Naive thymus-derived CD4-positive, alpha-beta T cell (primary cell): ENCODE results near the gene CDYL. TPM values are rescaled to one million over a fixed set of nuclear protein-coding genes. Genes with fewer than 3 reads are reported as not detected.

ENCODE experiments used
- ATAC-seq: fragments of 150-1000 bp; cut with Tn5 transposase; 2 replicates; pipeline ENCODE4 v1.10.0; 2021; ENCODE audit warnings: mild to moderate bottlenecking, moderate library complexity
- CTCF ChIA-PET: fragments of 350-600 bp; sonication (Branson Sonifier 250); formaldehyde crosslinking; loops from one replicate; lab custom pipeline; 2021; ENCODE audit warnings: antibody characterized with exemption; lab: Charles Lee
- POLR2A ChIA-PET: fragments of 350-600 bp; sonication (Branson Sonifier 250); formaldehyde crosslinking; loops from one replicate; lab custom pipeline; 2021; ENCODE audit warnings: antibody characterized with exemption, inconsistent platforms; lab: Charles Lee
- DNase-seq, 9 donors: peaks; one replicate each; pipeline versions ENCODE4 v3.0.0 to v3.0.0-alpha.2; 2020 to 2022; ENCODE audit warnings: mixed read lengths in 1 of 9
- H3K27ac ChIP-seq: one replicate; pipeline ENCODE4 v1.7.0; 2013; ENCODE audit warnings: mild to moderate bottlenecking, low read depth, low read length, moderate library complexity
- H3K27me3 ChIP-seq, 2 donors: one replicate each; pipeline ENCODE4 v1.7.0; 2013; ENCODE audit warnings: low read length in 2 of 2, mild to moderate bottlenecking in 2 of 2, moderate library complexity in 2 of 2; ENCODE audit not compliant: control insufficient read depth in 2 of 2, insufficient read depth in 2 of 2
- H3K36me3 ChIP-seq, 3 experiments: 1 replicate in 2 of 3; 2 replicates in 1 of 3; pipeline ENCODE4 v1.7.0; 2013; ENCODE audit warnings: low read length in 3 of 3, mild to moderate bottlenecking in 3 of 3, moderate library complexity in 1 of 3; ENCODE audit not compliant: insufficient read depth in 3 of 3, control insufficient read depth in 2 of 3
- H3K4me1 ChIP-seq, 2 donors: one replicate each; pipeline ENCODE4 v1.7.0; 2013; ENCODE audit warnings: low read length in 2 of 2, mild to moderate bottlenecking in 2 of 2, moderate library complexity in 1 of 2; ENCODE audit not compliant: control insufficient read depth in 2 of 2, insufficient read depth in 2 of 2
- H3K4me3 ChIP-seq: 2 replicates; pipeline ENCODE4 v1.7.0; 2013; ENCODE audit warnings: mild to moderate bottlenecking, low read length
- H3K9me3 ChIP-seq, 3 experiments: 1 replicate in 2 of 3; 2 replicates in 1 of 3; pipeline ENCODE4 v1.7.0; 2013; ENCODE audit warnings: low read length in 3 of 3; ENCODE audit not compliant: control insufficient read depth in 2 of 3
- H3K27ac Mint-ChIP-seq, 9 donors: one replicate each; pipeline ENCODE4 v1.8.0; 2020 to 2022; ENCODE audit warnings: mixed read lengths in 9 of 9, mild to moderate bottlenecking in 8 of 9, moderate library complexity in 5 of 9, inconsistent platforms in 2 of 9
- H3K27me3 Mint-ChIP-seq, 5 donors: one replicate each; pipeline ENCODE4 v1.8.0; 2021 to 2022; ENCODE audit warnings: mixed read lengths in 5 of 5, mild to moderate bottlenecking in 1 of 5
- H3K36me3 Mint-ChIP-seq, 5 donors: one replicate each; pipeline ENCODE4 v1.8.0; 2020 to 2022; ENCODE audit warnings: mixed read lengths in 5 of 5, mild to moderate bottlenecking in 3 of 5, inconsistent platforms in 1 of 5
- H3K4me1 Mint-ChIP-seq, 7 donors: one replicate each; pipeline ENCODE4 v1.8.0; 2020 to 2022; ENCODE audit warnings: mixed read lengths in 7 of 7, mild to moderate bottlenecking in 3 of 7, inconsistent platforms in 1 of 7
- H3K4me3 Mint-ChIP-seq, 10 donors: one replicate each; pipeline ENCODE4 v1.8.0; 2020 to 2022; ENCODE audit warnings: mild to moderate bottlenecking in 10 of 10, mixed read lengths in 10 of 10, moderate library complexity in 6 of 10, inconsistent platforms in 2 of 10
- H3K9me3 Mint-ChIP-seq, 11 donors: one replicate each; pipeline ENCODE4 v1.8.0; 2020 to 2022; ENCODE audit warnings: mixed read lengths in 11 of 11, mild to moderate bottlenecking in 4 of 11, inconsistent platforms in 1 of 11, moderate library complexity in 1 of 11
- intact Hi-C, 2 donors: fragments of 100-400 bp; cut with micrococcal nuclease; formaldehyde crosslinking; loops; one replicate each; pipeline ENCODE4 v1.15.1; 2023
- polyA plus RNA-seq, 2 donors: library from polyadenylated mRNA; unstranded; fragments of 300-500 nt; fragmentation: Illumina TruSeq; gene quantifications; one replicate each; pipeline ENCODE4 v1.2.3, GENCODE V29; 2021
- total RNA-seq, 6 experiments: library from RNA in 5 of 6; stranded (reverse) in 5 of 6; gene quantifications; 1 replicate in 5 of 6; 2 replicates in 1 of 6; pipeline ENCODE4 v1.2.3 and lab custom pipeline; 2021 to 2026

Gene CDYL
- total and polyA plus RNA-seq, 7 experiments from 2014 or later, result 3.6 to 43.3 (median 32.3) TPM

DNA sequence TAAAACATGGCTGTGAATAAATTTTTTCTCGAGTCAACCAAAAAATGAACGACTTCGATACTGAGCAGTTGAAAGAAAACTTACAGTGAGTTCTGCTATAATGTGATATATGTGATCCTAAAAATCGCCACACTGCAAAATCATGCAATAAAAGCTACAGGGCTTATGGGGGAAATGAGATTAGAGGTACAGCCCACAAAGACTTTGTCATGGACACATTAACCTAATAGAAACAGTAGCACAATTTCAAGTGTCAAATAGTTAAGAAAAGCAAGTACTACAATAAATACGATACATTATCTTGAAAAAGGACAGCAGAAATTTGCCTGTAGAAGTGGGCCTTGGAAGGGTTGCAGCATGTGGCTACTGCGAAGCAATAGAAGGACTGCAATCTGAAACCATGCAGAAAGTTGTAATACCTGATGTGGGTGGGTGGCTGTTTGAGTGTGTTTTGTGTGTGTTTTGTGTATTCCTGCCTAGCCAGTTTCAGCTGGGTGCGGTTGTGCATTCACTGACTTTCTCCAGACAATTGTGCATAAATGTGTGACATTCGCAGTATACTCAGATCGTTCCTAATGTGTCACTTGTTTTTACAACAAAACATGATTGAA is 148.6 kb downstream of the CDYL start:
- no peaks in the 10 kb centered on the region for H3K36me3 ChIP-seq
- ATAC-seq (no peak), DNase-seq (no peak)
- intact Hi-C loops, result no loop called here
- H3K27ac ChIP-seq, result no peak overlapping the region
- Mint-ChIP-seq H3K27ac (no peak overlapping the region), H3K27me3 (no peaks in the 10 kb centered on the region), H3K9me3 (peaks cover 0 to 1% (median 0%) of the 10 kb centered on the region in 11 donors), H3K4me1 (peaks cover 12 to 69% (median 52%) of the 10 kb centered on the region in 7 donors), H3K36me3 (peaks cover 0 to 30% (median 15%) of the 10 kb centered on the region in 5 donors), H3K4me3 (no peak overlapping the region)
- H3K4me3 ChIP-seq, result no peak overlapping the region
- no peaks in the 10 kb centered on the region for H3K27me3 ChIP-seq
- peaks cover 0 to 4% of the 10 kb centered on the region in 2 donors for H3K4me1 ChIP-seq
- H3K9me3 ChIP-seq, result no peaks in the 10 kb centered on the region
- ChIA-PET POLR2A (no interaction called here), CTCF (no interaction called here)

DNA sequence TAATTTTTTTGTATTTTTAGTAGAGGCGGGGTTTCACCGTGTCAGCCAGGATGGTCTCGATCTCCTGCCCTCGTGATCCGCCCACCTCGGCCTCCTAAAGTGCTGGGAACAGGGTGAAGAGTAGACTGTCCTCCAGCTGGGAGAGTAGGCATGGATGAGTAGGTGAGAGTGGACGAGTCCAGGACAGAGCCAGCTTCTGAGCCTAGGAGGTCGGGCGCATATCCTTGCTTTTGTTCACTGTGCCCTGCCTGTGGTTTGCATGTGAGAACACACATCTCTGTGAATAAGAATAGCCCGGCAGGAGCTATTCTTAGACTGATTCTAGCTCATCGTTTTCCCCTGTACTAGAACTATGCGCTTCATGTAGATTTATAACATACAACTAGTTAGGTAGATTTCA is 149.4 kb downstream of the CDYL start:
- Histone ChIP-seq H3K27ac (no peak overlapping the region), H3K4me3 (no peak overlapping the region), H3K27me3 (no peaks in the 10 kb centered on the region), H3K36me3 (no peaks in the 10 kb centered on the region), H3K4me1 (peaks cover 0 to 4% of the 10 kb centered on the region in 2 donors), H3K9me3 (no peaks in the 10 kb centered on the region)
- H3K36me3 Mint-ChIP-seq, result peaks cover 0 to 28% (median 15%) of the 10 kb centered on the region in 5 donors
- no peaks in the 10 kb centered on the region for H3K27me3 Mint-ChIP-seq
- no peak overlapping the region for H3K4me3 Mint-ChIP-seq
- H3K27ac Mint-ChIP-seq, result peak overlapping the region in 1 of 9 donors; percentile 17
- CTCF ChIA-PET, result no interaction called here
- DNase-seq, result no peak
- POLR2A ChIA-PET, result no interaction called here
- peaks cover 0 to 1% (median 0%) of the 10 kb centered on the region in 11 donors for H3K9me3 Mint-ChIP-seq
- H3K4me1 Mint-ChIP-seq, result peaks cover 15 to 71% (median 53%) of the 10 kb centered on the region in 7 donors
- no peak for ATAC-seq
- intact Hi-C loops, result no loop called here

DNA sequence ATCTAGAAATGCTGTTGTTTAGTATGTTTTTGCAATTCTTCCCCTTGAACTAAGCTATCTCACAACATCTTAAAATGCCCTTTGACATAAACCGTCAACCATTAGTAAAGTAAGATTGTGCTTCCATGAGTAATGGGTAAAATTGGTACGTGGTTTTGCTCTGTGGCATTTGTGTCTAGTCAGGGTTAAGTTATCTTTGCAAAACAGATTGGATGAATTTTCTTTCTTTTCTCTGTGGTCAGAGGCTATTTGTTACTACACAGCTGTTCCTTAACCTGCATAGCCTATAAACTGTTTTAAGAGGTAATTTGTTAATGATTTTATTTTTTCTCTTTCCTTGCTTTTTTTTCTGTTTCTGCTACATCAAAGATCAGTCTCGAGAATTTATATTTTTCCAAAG is 152.2 kb downstream of the CDYL start:
- H3K27me3 Mint-ChIP-seq, result no peaks in the 10 kb centered on the region
- POLR2A ChIA-PET, result interaction anchor here (0.7 kb wide), 1 partner anchor 268 kb away, joined by 4 read pairs; no protein-coding TSS in a partner anchor

DNA sequence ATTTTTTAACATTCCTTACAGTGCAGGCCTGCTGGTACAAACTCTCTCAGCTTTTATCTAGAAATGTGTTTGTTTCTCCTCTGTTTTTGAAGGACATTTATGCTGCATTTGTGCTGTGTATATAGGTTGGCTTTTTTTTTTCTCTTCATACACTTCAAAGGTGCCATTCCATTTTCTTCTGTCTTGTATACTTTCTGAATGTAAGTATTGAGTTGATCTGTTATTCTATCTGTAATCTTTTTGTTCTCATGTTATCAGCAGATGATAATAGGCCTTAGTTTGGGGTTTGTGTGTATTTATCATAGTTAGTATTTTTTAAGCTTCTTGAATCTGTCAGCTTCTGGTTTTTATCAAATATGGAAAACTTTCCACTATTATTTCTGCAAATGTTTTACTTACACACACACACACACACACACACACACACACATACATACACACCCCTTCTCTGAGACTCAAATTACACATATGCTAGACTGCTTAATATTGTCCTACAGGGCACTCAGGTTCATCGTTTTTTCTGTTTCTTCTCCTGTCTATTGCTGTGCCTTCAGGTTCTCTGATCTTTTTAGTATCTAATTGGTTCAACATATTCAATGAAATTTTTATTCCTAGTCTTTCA is 153.0 kb downstream of the CDYL start:
- peak overlapping the region in 1 of 9 donors; percentile 45 for H3K27ac Mint-ChIP-seq
- POLR2A ChIA-PET, result no interaction called here
- no peaks in the 10 kb centered on the region for H3K9me3 ChIP-seq

More for the DNA sequence above, 152.2 kb downstream of the CDYL start:
- Mint-ChIP-seq H3K36me3 (peaks cover 0 to 26% (median 8%) of the 10 kb centered on the region in 5 donors), H3K4me1 (peaks cover 21 to 75% (median 62%) of the 10 kb centered on the region in 7 donors), H3K27ac (no peak overlapping the region), H3K9me3 (peaks cover 0 to 1% (median 0%) of the 10 kb centered on the region in 11 donors), H3K4me3 (no peak overlapping the region)
- DNase-seq, result no peak
- no peak for ATAC-seq
- H3K4me1 ChIP-seq, result peaks cover 0 to 4% of the 10 kb centered on the region in 2 donors
- CTCF ChIA-PET, result no interaction called here
- no peak overlapping the region for H3K4me3 ChIP-seq
- intact Hi-C loops, result loop anchor here in 1 of 2 donors (2.0 kb wide), 1 partner anchor 22 kb away; no protein-coding TSS in a partner anchor
- H3K36me3 ChIP-seq, result no peaks in the 10 kb centered on the region
- H3K27me3 ChIP-seq, result no peaks in the 10 kb centered on the region
- no peaks in the 10 kb centered on the region for H3K9me3 ChIP-seq
- no peak overlapping the region for H3K27ac ChIP-seq

DNA sequence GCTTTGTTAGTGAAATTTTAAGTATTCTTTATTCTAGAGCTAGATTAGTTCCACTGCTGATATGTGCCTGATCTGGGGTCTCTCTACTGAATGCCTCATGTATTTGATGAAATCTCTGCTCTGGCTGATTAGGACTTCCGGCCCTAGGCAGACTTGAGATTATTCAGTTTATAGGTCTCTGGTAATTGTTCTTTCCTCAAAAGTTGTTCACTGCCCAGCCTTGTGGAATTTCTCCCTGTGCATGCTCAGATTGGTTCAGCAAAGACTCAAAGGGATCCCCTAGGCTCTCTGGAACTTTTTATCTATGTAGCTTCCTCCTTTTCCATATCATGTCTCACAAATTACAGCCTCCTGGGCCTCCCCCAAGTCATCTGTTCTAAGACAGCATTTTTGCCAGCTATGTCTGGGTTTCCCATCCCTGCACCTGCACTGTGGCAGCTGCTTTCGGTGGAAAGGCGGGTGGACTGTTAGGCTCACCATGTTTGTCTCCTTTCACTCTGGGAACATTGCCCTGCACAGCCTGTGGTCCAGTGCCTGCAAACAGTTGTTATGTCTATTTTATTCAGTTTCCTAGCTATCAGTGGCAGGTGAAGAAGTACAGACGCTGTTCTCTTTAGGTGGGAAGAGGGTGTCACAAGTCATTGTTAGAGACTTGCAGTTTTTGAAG is 154.0 kb downstream of the CDYL start:
- intact Hi-C loops, result no loop called here
- H3K4me1 ChIP-seq, result peaks cover 0 to 4% of the 10 kb centered on the region in 2 donors
- H3K27ac Mint-ChIP-seq, result no peak overlapping the region
- H3K36me3 ChIP-seq, result peaks cover 0 to under 1% (median 0%) of the 10 kb centered on the region in 3 experiments
- no peak for ATAC-seq
- H3K9me3 ChIP-seq, result no peaks in the 10 kb centered on the region
- no peak overlapping the region for H3K27ac ChIP-seq
- peaks cover 22 to 74% (median 55%) of the 10 kb centered on the region in 7 donors for H3K4me1 Mint-ChIP-seq
- H3K36me3 Mint-ChIP-seq, result peaks cover 0 to 20% (median 3%) of the 10 kb centered on the region in 5 donors
- H3K4me3 ChIP-seq, result no peak overlapping the region
- ChIA-PET POLR2A (no interaction called here), CTCF (no interaction called here)
- no peak for DNase-seq
- H3K27me3 ChIP-seq, result no peaks in the 10 kb centered on the region
- no peaks in the 10 kb centered on the region for H3K27me3 Mint-ChIP-seq
- no peak overlapping the region for H3K4me3 Mint-ChIP-seq
- peaks cover 0 to 1% (median 0%) of the 10 kb centered on the region in 11 donors for H3K9me3 Mint-ChIP-seq

More for the DNA sequence above, 153.0 kb downstream of the CDYL start:
- no peaks in the 10 kb centered on the region for H3K27me3 ChIP-seq
- Mint-ChIP-seq H3K9me3 (peaks cover 0 to 1% (median 0%) of the 10 kb centered on the region in 11 donors), H3K4me1 (peaks cover 21 to 75% (median 60%) of the 10 kb centered on the region in 7 donors), H3K27me3 (no peaks in the 10 kb centered on the region), H3K36me3 (peaks cover 0 to 24% (median 5%) of the 10 kb centered on the region in 5 donors), H3K4me3 (peak overlapping the region in 1 of 10 donors; percentile 2)
- peaks cover 0 to 4% of the 10 kb centered on the region in 2 donors for H3K4me1 ChIP-seq
- intact Hi-C loops, result loop anchor here in 1 of 2 donors (2.0 kb wide), 1 partner anchor 22 kb away; no protein-coding TSS in a partner anchor
- no peak overlapping the region for H3K4me3 ChIP-seq
- H3K27ac ChIP-seq, result no peak overlapping the region
- no peaks in the 10 kb centered on the region for H3K36me3 ChIP-seq
- CTCF ChIA-PET, result no interaction called here
- ATAC-seq, result no peak
- no peak for DNase-seq

DNA sequence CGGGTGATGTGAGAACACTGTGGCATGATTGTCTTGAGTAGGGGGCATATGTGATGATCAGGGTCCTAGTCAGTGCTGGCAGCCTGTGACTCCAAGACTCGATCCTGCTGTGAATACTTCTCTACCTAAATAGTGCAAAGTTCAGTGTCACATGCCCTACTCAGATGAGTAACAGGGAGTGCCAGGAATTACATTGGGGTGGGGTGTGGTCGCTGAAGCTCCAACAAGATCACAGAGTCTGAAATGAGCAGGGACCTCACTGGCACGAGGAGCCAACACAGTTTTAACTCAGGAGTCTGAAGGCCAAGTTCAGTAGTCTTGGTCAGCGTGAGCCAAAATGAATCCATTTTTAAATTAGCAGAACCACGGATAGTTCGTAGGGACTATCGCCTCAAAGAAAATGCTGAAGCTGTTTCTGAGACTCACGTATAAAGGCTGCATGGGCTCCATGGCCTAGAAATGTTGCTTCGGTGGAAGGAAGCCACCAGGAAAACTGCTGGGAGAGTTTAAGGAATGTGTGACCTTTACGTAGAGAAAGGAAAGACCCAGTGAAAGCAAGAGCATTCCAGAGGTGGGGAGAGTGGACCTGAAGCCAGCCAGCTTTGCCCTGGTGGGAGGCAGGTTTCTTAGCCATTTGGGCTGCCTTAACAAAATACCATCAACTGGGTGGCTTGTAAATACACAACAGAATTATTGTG is 155.5 kb downstream of the CDYL start:
- H3K27ac ChIP-seq, result no peak overlapping the region
- POLR2A ChIA-PET, result no interaction called here
- Mint-ChIP-seq H3K4me3 (no peak overlapping the region), H3K27ac (peak overlapping the region in 1 of 9 donors; percentile 15), H3K9me3 (peaks cover 0 to 1% (median 0%) of the 10 kb centered on the region in 11 donors), H3K27me3 (no peaks in the 10 kb centered on the region), H3K36me3 (peaks cover 0 to 25% (median 3%) of the 10 kb centered on the region in 5 donors), H3K4me1 (peaks cover 22 to 76% (median 55%) of the 10 kb centered on the region in 7 donors)
- peaks cover 0 to 4% of the 10 kb centered on the region in 2 donors for H3K4me1 ChIP-seq
- no peaks in the 10 kb centered on the region for H3K9me3 ChIP-seq
- DNase-seq (no peak), ATAC-seq (no peak)
- intact Hi-C loops, result no loop called here
- peaks cover 0 to 11% (median 0%) of the 10 kb centered on the region in 3 experiments for H3K36me3 ChIP-seq
- no peak overlapping the region for H3K4me3 ChIP-seq
- CTCF ChIA-PET, result no interaction called here
- no peaks in the 10 kb centered on the region for H3K27me3 ChIP-seq
